HG03159 (cell line): ENCODE measurements around the gene ABCB9.
A peak's percentile ranks its signal among the peaks of the same experiment; 100 is the strongest.

Experiments
- ATAC-seq: cut with Tn5 transposase; IDR thresholded peaks from one replicate; pipeline ENCODE4 v1.9.1; 2021; ENCODE audit warnings: mild to moderate bottlenecking, moderate library complexity; ENCODE audit not compliant: unreplicated experiment

The ABCB9 gene

GRCh38 chr12:122966743-122967550 is 684 bp upstream of the ABCB9 start:
- no peak for ATAC-seq

GRCh38 chr12:122965321-122965751 is 927 bp downstream of the ABCB9 start:
- ATAC-seq = no peak

- ATAC-seq = no peak
Observed at GRCh38 chr12:122964439-122965257, 1.6 kb downstream of the ABCB9 start.

- ATAC-seq = no peak
Observed at GRCh38 chr12:122963941-122964265, 2.4 kb downstream of the ABCB9 start.

- ATAC-seq = no peak
Observed at GRCh38 chr12:122961531-122962329, 4.5 kb downstream of the ABCB9 start.

GRCh38 chr12:122960193-122960569 is 6.1 kb downstream of the ABCB9 start:
- no peak for ATAC-seq

- no peak for ATAC-seq
Observed at GRCh38 chr12:122959566-122960192, 6.6 kb downstream of the ABCB9 start.

- ATAC-seq = no peak
Observed at GRCh38 chr12:122958198-122958888, 7.9 kb downstream of the ABCB9 start.

- ATAC-seq = no peak
Observed at GRCh38 chr12:122956035-122956434, 10.2 kb downstream of the ABCB9 start.

GRCh38 chr12:122955156-122955555 is 11.1 kb downstream of the ABCB9 start:
- no peak for ATAC-seq

- peak; percentile 44 for ATAC-seq
Observed at GRCh38 chr12:122951979-122952892, 14.0 kb downstream of the ABCB9 start.

- ATAC-seq = no peak
Observed at GRCh38 chr12:122951406-122951805, 14.9 kb downstream of the ABCB9 start.

GRCh38 chr12:122949816-122950675 is 16.2 kb downstream of the ABCB9 start:
- ATAC-seq = no peak

- no peak for ATAC-seq
Observed at GRCh38 chr12:122949405-122949804, 16.9 kb downstream of the ABCB9 start.

- ATAC-seq = no peak
Observed at GRCh38 chr12:122948605-122949004, 17.7 kb downstream of the ABCB9 start.

GRCh38 chr12:122947352-122947792 is 18.9 kb downstream of the ABCB9 start:
- ATAC-seq = no peak

GRCh38 chr12:122946690-122947341 is 19.4 kb downstream of the ABCB9 start:
- ATAC-seq = peak; percentile 54
